Measurements from ENCODE around the gene THSD4.

DNA sequence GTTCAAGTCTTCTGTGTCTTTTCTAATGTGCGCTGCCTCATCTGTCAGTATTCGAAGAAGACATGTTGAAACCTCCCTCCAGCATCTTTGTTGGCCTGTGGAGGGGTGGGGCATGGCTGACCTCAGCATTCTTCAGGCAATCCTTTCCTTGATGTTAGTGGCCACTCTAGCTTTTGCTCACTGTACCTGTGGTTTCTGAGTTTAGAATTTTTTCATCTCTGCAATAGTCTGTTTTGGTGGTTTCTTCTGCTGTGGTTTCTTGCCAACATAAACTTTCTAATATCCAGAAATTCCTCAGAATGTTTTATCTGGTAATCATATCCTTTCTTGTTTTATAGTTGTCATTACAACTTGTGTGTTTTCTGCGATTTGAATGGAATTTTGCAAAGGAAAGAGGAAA is 443.8 kb downstream of the THSD4 start:
- no peak for TF ChIP-seq POLR2A (IDR thresholded peaks at IDR 0.05; ENCODE audit: low read depth, low read length)
- TF ChIP-seq TAF1 (IDR thresholded peaks at IDR 0.05; ENCODE audit: borderline replicate concordance, low read depth, low read length): no peak
